OCI-LY3 (cell line): Measurements from ENCODE around the gene ATN1.

Experiments used
- EZH2phosphoT487 ChIP-seq: fragments of 200-600 bp; shearing (Covaris generic); IDR thresholded peaks from 2 replicates; pipeline ENCODE4 v1.6.1; 2018; ENCODE audit warnings: antibody characterized with exemption, mixed run types, low read depth
- TF ChIP-seq, protein P1 (sequence below): fragments of 200-600, 300-600 bp; sonication (generic); IDR thresholded peaks from 2 replicates; pipeline ENCODE4 v1.5.1; 2014; ENCODE audit warnings: antibody characterized with exemption, low read length, low read depth

DNA sequence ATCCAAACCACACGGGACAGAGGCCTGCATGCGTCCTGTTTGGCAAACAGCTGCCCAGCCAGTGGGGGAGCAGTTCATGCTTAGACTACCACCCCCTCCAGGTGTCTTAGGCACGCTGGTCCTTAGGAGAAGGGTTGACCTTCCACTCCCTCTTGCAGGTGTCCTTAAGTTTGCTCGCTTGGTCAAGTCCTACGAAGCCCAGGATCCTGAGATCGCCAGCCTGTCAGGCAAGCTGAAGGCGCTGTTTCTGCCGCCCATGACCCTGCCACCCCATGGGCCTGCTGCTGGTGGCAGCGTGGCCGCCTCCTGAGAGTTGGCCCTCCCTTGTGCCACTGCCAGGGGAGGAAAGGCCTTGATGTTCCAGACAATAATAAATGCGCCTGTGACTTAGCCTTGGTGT, 17.9 kb downstream of the ATN1 start:
- TF ChIP-seq, protein P1, sequence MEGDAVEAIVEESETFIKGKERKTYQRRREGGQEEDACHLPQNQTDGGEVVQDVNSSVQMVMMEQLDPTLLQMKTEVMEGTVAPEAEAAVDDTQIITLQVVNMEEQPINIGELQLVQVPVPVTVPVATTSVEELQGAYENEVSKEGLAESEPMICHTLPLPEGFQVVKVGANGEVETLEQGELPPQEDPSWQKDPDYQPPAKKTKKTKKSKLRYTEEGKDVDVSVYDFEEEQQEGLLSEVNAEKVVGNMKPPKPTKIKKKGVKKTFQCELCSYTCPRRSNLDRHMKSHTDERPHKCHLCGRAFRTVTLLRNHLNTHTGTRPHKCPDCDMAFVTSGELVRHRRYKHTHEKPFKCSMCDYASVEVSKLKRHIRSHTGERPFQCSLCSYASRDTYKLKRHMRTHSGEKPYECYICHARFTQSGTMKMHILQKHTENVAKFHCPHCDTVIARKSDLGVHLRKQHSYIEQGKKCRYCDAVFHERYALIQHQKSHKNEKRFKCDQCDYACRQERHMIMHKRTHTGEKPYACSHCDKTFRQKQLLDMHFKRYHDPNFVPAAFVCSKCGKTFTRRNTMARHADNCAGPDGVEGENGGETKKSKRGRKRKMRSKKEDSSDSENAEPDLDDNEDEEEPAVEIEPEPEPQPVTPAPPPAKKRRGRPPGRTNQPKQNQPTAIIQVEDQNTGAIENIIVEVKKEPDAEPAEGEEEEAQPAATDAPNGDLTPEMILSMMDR = no peak
- no peak for TF ChIP-seq EZH2phosphoT487
